Colon (tissue), 2 donors: ENCODE data around the gene UGDH.
"Not testable (repeated sequence)": the region's sequence is repeated elsewhere in the genome, so short reads cannot be mapped to it uniquely, and the experiment has no call there.

Experiments
- FAIRE-seq: peaks from 2 replicates; lab custom pipeline; 2012; peaks lifted over from hg19 to GRCh38; lab: Jason Lieb, UNC
- donor health status: control.
- donor health status: control.

The UGDH gene

GRCh38 chr4:39495446-39496213 lies 31.6 kb downstream of the UGDH start:
- FAIRE-seq, result no peak

- FAIRE-seq, result no peak
Observed at GRCh38 chr4:39494354-39494753, 32.9 kb downstream of the UGDH start.

GRCh38 chr4:39490322-39490721 lies 36.9 kb downstream of the UGDH start:
- FAIRE-seq, result no peak

GRCh38 chr4:39486221-39486804 lies 40.9 kb downstream of the UGDH start:
- no peak for FAIRE-seq

- no peak for FAIRE-seq
Observed at GRCh38 chr4:39484582-39485272, 42.5 kb downstream of the UGDH start.

- no peak for FAIRE-seq
Observed at GRCh38 chr4:39480902-39481695, 46.1 kb downstream of the UGDH start.

GRCh38 chr4:39480251-39480650 lies 47.0 kb downstream of the UGDH start:
- FAIRE-seq, result no peak

- no peak for FAIRE-seq
Observed at GRCh38 chr4:39476187-39476895, 50.9 kb downstream of the UGDH start.

- FAIRE-seq, result no peak
Observed at GRCh38 chr4:39472396-39472795, 54.8 kb downstream of the UGDH start.

- no peak for FAIRE-seq
Observed at GRCh38 chr4:39470402-39470801, 56.8 kb downstream of the UGDH start.

GRCh38 chr4:39469429-39470077 lies 57.7 kb downstream of the UGDH start:
- peak; percentile 86 for FAIRE-seq

- FAIRE-seq, result no peak
Observed at GRCh38 chr4:39467464-39467863, 59.8 kb downstream of the UGDH start.

GRCh38 chr4:39466747-39467146 lies 60.5 kb downstream of the UGDH start:
- no peak for FAIRE-seq

- no peak for FAIRE-seq
Observed at GRCh38 chr4:39464886-39465501, 62.2 kb downstream of the UGDH start.

- FAIRE-seq, result peak; percentile 28
Observed at GRCh38 chr4:39458505-39459300, 68.5 kb downstream of the UGDH start, which contains the start of the genes LIAS and RPL9. Gene LIAS (plus strand): TSS chr4:39459056. CDS start chr4:39459118, 62 bp downstream. Gene RPL9 (minus strand): TSS chr4:39458922. CDS start chr4:39458439, 483 bp downstream.

- FAIRE-seq, result not testable (repeated sequence)
Observed at GRCh38 chr4:39458161-39458504, 69.1 kb downstream of the UGDH start.

- FAIRE-seq, result no peak
Observed at GRCh38 chr4:39456946-39457763, 70.1 kb downstream of the UGDH start.

GRCh38 chr4:39455486-39455885 lies 71.8 kb downstream of the UGDH start:
- FAIRE-seq, result no peak

- no peak for FAIRE-seq
Observed at GRCh38 chr4:39453738-39454137, 73.5 kb downstream of the UGDH start.
